Testis (tissue), 3 donors: ENCODE data around the gene ABCG1. TPM values are rescaled to one million over a fixed set of nuclear protein-coding genes. Genes with fewer than 3 reads are reported as not detected.
"Not testable (repeated sequence)": the region's sequence is repeated elsewhere in the genome, so short reads cannot be mapped to it uniquely, and the experiment has no call there.

Source experiments
- DNase-seq: peaks from one replicate; pipeline ENCODE4 v3.0.0-alpha.2; 2019
- H3K27ac ChIP-seq, 2 donors: fragments of 200-600 bp; sonication (generic); one replicate each; pipeline ENCODE4 v1.5.1; 2019
- H3K27me3 ChIP-seq: fragments of 200-600 bp; sonication (generic); one replicate; pipeline ENCODE4 v1.5.1; 2019
- H3K36me3 ChIP-seq: fragments of 200-600 bp; sonication (generic); one replicate; pipeline ENCODE4 v1.5.1; 2017; ENCODE audit warnings: low read depth; ENCODE audit errors: missing control alignments
- H3K4me1 ChIP-seq: fragments of 200-600 bp; sonication (generic); one replicate; pipeline ENCODE4 v1.5.1; 2019
- H3K4me3 ChIP-seq, 2 donors: fragments of 200-600 bp; sonication (generic); one replicate each; pipeline ENCODE4 v1.5.1; 2017 to 2019
- H3K9me3 ChIP-seq: fragments of 200-600 bp; sonication (generic); one replicate; pipeline ENCODE4 v1.5.1; 2017
- CTCF ChIP-seq, 3 experiments: fragments of 450-650 bp in 2 of 3; fragments of 200-600 bp in 1 of 3; sonication (generic) in 1 of 3; IDR thresholded peaks; one replicate each; pipeline ENCODE4 v1.5.1; 2016 to 2019; ENCODE audit warnings: antibody characterized with exemption in 3 of 3, mild to moderate bottlenecking in 2 of 3, moderate library complexity in 1 of 3
- POLR2A ChIP-seq: fragments of 450-650 bp; IDR thresholded peaks from one replicate; pipeline ENCODE4 v1.6.1; 2017; ENCODE audit warnings: antibody characterized with exemption, mild to moderate bottlenecking, moderate library complexity
- WGBS, 2 donors: methylation state at CpG; one replicate each; pipeline ENCODE4 v1.1.5; 2018; 5-methylcytosine and 5-hydroxymethylcytosine counted together
- intact Hi-C: fragments of 100-400 bp; cut with DNase I; formaldehyde crosslinking; loops from one replicate; pipeline ENCODE4 v1.15.1; 2023; ENCODE audit warnings: low total_unique reads
- polyA plus RNA-seq: library from polyadenylated mRNA; stranded (reverse); fragments of 350-450 nt; fragmentation: Illumina TruSeq; extraction: RNeasy Lipid Tissue Mini Kit (QIAGEN cat#74804); gene quantifications from one replicate; pipeline ENCODE4 v1.2.3, GENCODE V29; 2014; ENCODE audit warnings: low read depth, low replicate concordance; ENCODE audit not compliant: insufficient read depth
- total RNA-seq, 2 donors: library from RNA; depleted of rRNA; stranded (reverse); fragments of >200 nt; gene quantifications; one replicate each; pipeline ENCODE4 v1.2.3, GENCODE V29; 2016

Gene ABCG1
- total and polyA plus RNA-seq, 3 donors from 2014 or later: 4.6 to 5.9 (median 5.1) TPM

GRCh38 chr21:42174173-42174572 lies 44.8 kb upstream of the ABCG1 start:
- DNase-seq: peak; percentile 84
- intact Hi-C loops: no loop called here
- Histone ChIP-seq H3K4me1 (peaks cover 5% of the 10 kb centered on the region), H3K36me3 (no peaks in the 10 kb centered on the region), H3K4me3 (no peak overlapping the region), H3K27me3 (no peaks in the 10 kb centered on the region), H3K9me3 (no peaks in the 10 kb centered on the region), H3K27ac (no peak overlapping the region)
- WGBS, 2 donors: 60 to 74% methylated on average over 3 to 4 of the region's 4 CpGs
- no peak for TF ChIP-seq CTCF (IDR thresholded peaks at IDR 0.05)
- TF ChIP-seq POLR2A: no peak

DNA sequence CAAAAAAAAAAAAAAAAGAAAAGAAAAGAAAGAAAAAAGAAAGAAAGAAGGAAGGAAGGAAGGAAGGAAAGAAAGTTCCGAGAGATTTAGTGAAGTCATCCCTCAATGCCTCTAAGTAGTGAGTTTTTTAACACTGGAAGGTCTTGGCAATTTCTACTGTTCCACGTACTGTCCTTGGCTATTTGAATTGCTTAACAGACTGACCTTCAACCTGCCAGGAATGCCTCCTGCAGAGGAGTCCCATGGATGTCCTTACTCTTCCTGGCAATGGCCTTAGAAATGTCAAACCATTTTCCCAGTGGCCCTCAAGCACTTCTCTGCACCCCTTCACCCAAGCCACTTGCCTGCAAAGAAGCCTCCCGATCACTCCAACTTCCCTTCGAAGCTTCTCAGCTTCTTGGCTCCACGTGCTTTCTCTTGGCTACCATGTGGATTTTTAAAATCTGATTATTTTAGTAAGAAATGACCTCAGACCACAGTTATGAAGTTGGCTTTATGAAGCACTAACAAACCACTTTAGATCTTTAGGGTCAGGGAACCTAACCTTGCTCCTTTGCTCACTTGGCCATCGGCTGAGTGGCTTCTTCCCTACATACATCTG lies 43.7 kb upstream of the ABCG1 start:
- Histone ChIP-seq H3K27me3 (no peaks in the 10 kb centered on the region), H3K36me3 (no peaks in the 10 kb centered on the region), H3K27ac (no peak overlapping the region), H3K9me3 (no peaks in the 10 kb centered on the region), H3K4me3 (no peak overlapping the region), H3K4me1 (peaks cover 5% of the 10 kb centered on the region)
- whole genome bisulfite sequencing, 2 donors: 58 to 59% methylated on average over 6 of the region's 6 CpGs
- intact Hi-C loops: no loop called here
- no peak for TF ChIP-seq CTCF (IDR thresholded peaks at IDR 0.05)
- TF ChIP-seq POLR2A: no peak
- DNase-seq: no peak

- TF ChIP-seq POLR2A: no peak
- no peak for TF ChIP-seq CTCF (IDR thresholded peaks at IDR 0.05)
- no peaks in the 10 kb centered on the region for H3K36me3 ChIP-seq
- 48 to 53% methylated on average over 3 of the region's 3 CpGs for WGBS, 2 donors
- no peaks in the 10 kb centered on the region for H3K9me3 ChIP-seq
- H3K4me1 ChIP-seq: peaks cover 5% of the 10 kb centered on the region
- DNase-seq: peak; percentile 1
- no peak overlapping the region for H3K27ac ChIP-seq
- no peaks in the 10 kb centered on the region for H3K27me3 ChIP-seq
- intact Hi-C loops: no loop called here
- no peak overlapping the region for H3K4me3 ChIP-seq
These were observed 42.1 kb upstream of the ABCG1 start for GRCh38 chr21:42176859-42177258.

GRCh38 chr21:42179316-42179715 lies 39.6 kb upstream of the ABCG1 start:
- Histone ChIP-seq H3K36me3 (no peaks in the 10 kb centered on the region), H3K4me3 (no peak overlapping the region), H3K27ac (no peak overlapping the region), H3K9me3 (no peaks in the 10 kb centered on the region), H3K27me3 (no peaks in the 10 kb centered on the region), H3K4me1 (peaks cover 5% of the 10 kb centered on the region)
- no peak for TF ChIP-seq POLR2A
- no peak for TF ChIP-seq CTCF (IDR thresholded peaks at IDR 0.05)
- DNase-seq: no peak
- intact Hi-C loops: no loop called here
- 72 to 77% methylated on average over 3 of the region's 3 CpGs for whole genome bisulfite sequencing, 2 donors

GRCh38 chr21:42180001-42180400 lies 38.9 kb upstream of the ABCG1 start:
- H3K27ac ChIP-seq, H3K27me3 ChIP-seq, H3K4me3 ChIP-seq, H3K4me1 ChIP-seq, H3K36me3 ChIP-seq, intact Hi-C loops, H3K9me3 ChIP-seq, DNase-seq: not testable (repeated sequence)
- 75 to 79% methylated on average over 2 to 3 of the region's 3 CpGs for WGBS, 2 donors
